SJCRH30 (cell line): ENCODE measurements around the gene ZSCAN22. TPM values are rescaled to one million over a fixed set of nuclear protein-coding genes. Genes with fewer than 3 reads are reported as not detected.

ENCODE experiments used
- DNase-seq, 2 experiments: peaks; one replicate each; pipeline ENCODE4 v3.0.0-alpha.2; 2015 to 2020
- H3K27ac ChIP-seq: fragments of 250-450 bp; sonication (Bioruptor Pico); 2 replicates; pipeline ENCODE4 v1.5.1; 2020; ENCODE audit warnings: mild to moderate bottlenecking, moderate library complexity
- H3K27me3 ChIP-seq: fragments of 250-450 bp; sonication (Bioruptor Pico); 2 replicates; pipeline ENCODE4 v1.5.1; 2020; ENCODE audit warnings: mild to moderate bottlenecking, moderate library complexity
- H3K36me3 ChIP-seq: fragments of 250-450 bp; sonication (Bioruptor Pico); 2 replicates; pipeline ENCODE4 v1.5.1; 2020; ENCODE audit warnings: mild to moderate bottlenecking, moderate library complexity
- H3K4me1 ChIP-seq: fragments of 250-450 bp; sonication (Bioruptor Pico); 2 replicates; pipeline ENCODE4 v1.5.1; 2020; ENCODE audit warnings: mild to moderate bottlenecking, moderate library complexity
- H3K4me3 ChIP-seq: fragments of 250-450 bp; sonication (Bioruptor Pico); 2 replicates; pipeline ENCODE4 v1.5.1; 2020; ENCODE audit warnings: mild to moderate bottlenecking, moderate library complexity
- H3K9me3 ChIP-seq: fragments of 250-450 bp; sonication (Bioruptor Pico); replicated peaks from 2 replicates; pipeline ENCODE4 v1.5.1; 2020; ENCODE audit warnings: mild to moderate bottlenecking, moderate library complexity
- total RNA-seq: library from RNA; depleted of rRNA; stranded (reverse); fragments of >200 nt; shearing (Covaris generic); gene quantifications from 2 replicates; pipeline ENCODE4 v1.2.3, GENCODE V29; 2014; rRNA removed

ZSCAN22 gene
- total RNA-seq, 1 experiment from 2014 or later: 5.0 TPM

GRCh38 chr19:58385891-58386575 lies 59.2 kb downstream of the ZSCAN22 start:
- Histone ChIP-seq H3K27me3 (no peaks in the 10 kb centered on the region), H3K4me1 (peaks cover 3% of the 10 kb centered on the region; the same call in 1 of the 2 replicates), H3K9me3 (no peaks in the 10 kb centered on the region), H3K4me3 (peak overlapping the region; percentile 80), H3K36me3 (peaks cover 32% of the 10 kb centered on the region), H3K27ac (peak overlapping the region; percentile 87)
- DNase-seq: no peak

DNA sequence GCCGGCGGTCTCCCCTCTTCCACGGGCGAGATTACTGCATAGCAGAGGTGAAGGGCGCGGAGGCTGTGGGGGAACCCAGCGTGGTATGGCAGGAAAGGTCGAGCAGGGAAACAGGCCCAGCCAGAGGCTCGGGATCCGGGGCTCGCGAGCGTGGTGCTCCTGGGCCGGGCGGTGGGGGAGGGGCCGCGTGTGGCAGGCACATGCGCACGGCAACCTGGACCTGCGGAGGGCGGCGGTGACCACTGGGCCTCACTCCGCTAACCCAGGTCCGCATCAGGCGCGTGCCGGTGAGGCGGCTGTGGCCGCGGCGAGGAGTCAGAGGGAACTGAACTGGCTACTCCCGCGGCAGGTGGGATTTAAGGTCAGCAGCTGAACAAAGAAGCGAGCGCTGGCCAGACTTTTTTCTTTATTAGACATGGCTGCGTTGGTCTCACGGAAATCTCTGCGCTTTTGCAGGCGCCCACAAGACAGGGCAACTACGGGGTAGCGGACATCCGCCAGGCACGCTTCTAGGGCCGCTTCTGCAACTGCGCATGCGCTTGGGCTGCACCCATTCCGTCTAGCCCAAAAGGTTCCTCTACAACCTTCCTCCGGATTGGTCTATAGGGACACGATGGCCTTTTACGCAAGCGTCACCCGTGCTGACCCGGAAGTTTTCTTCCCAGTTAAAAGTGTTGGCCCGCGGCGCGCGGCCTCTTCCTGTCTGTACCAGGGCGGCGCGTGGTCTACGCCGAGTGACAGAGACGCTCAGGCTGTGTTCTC lies 60.0 kb downstream of the ZSCAN22 start, which contains the start of gene RPS5:
Gene RPS5, plus strand, starts transcription at position 694 of the 762 bp plus-strand sequence. CDS start 869 bp downstream, outside the sequence.
- Histone ChIP-seq H3K27me3 (no peaks in the 10 kb centered on the region), H3K4me3 (peak within 1 kb of the TSS; percentile 80), H3K36me3 (peaks cover 37% of the 10 kb centered on the region)

GRCh38 chr19:58387338-58388174 lies 60.8 kb downstream of the ZSCAN22 start:
- Histone ChIP-seq H3K27ac (peak overlapping the region; percentile 87), H3K4me1 (peaks cover 3% of the 10 kb centered on the region; the same call in 1 of the 2 replicates), H3K36me3 (peaks cover 45% of the 10 kb centered on the region), H3K9me3 (no peaks in the 10 kb centered on the region), H3K27me3 (no peaks in the 10 kb centered on the region), H3K4me3 (peak overlapping the region; percentile 80)
- DNase-seq: peak; percentile 55 to 59

More for the DNA sequence above, 60.0 kb downstream of the ZSCAN22 start, which contains the start of gene RPS5:
- peak; percentile 97 to 99 for DNase-seq
- no peaks in the 10 kb centered on the region for H3K9me3 ChIP-seq
- peaks cover 3% of the 10 kb centered on the region; the same call in 1 of the 2 replicates for H3K4me1 ChIP-seq
- H3K27ac ChIP-seq: peak within 1 kb of the TSS; percentile 87

- peaks cover 51% of the 10 kb centered on the region for H3K36me3 ChIP-seq
- H3K27me3 ChIP-seq: no peaks in the 10 kb centered on the region
- H3K4me3 ChIP-seq: peak overlapping the region; percentile 80
- no peaks in the 10 kb centered on the region for H3K9me3 ChIP-seq
- H3K27ac ChIP-seq: peak overlapping the region; percentile 87
- peaks cover 3% of the 10 kb centered on the region; the same call in 1 of the 2 replicates for H3K4me1 ChIP-seq
- DNase-seq: no peak
Measured at GRCh38 chr19:58388175-58388526, 61.4 kb downstream of the ZSCAN22 start.

Other genes with a start within 250 kb of the ZSCAN22 start
- gene ZSCAN18, start 228.8 kb upstream of the ZSCAN22 start, total RNA-seq: 17.5 and 17.9 TPM in 2 replicates
- 9.3 and 9.7 TPM in 2 replicates for gene ZNF329, start 176.2 kb upstream of the ZSCAN22 start, total RNA-seq
- 19.3 and 23.3 TPM in 2 replicates for gene ZNF274, start 143.9 kb upstream of the ZSCAN22 start, total RNA-seq
- 40.5 and 46.1 TPM in 2 replicates for gene ZNF544, start 98.1 kb upstream of the ZSCAN22 start, total RNA-seq
- 12.7 and 13.4 TPM in 2 replicates for gene ZNF8, start 48.0 kb upstream of the ZSCAN22 start, total RNA-seq
- gene ERVK3-1, start 21.6 kb upstream of the ZSCAN22 start, total RNA-seq: 45.0 and 47.4 TPM in 2 replicates
- gene A1BG, start 26.5 kb downstream of the ZSCAN22 start, total RNA-seq: 9.7 and 10.2 TPM in 2 replicates
- 0.45 and 0.73 TPM in 2 replicates for gene ZNF497, start 35.8 kb downstream of the ZSCAN22 start, total RNA-seq
- 0.30 and 0.47 TPM in 2 replicates for gene ZNF837, start 54.0 kb downstream of the ZSCAN22 start, total RNA-seq
- 1,942 and 2,376 TPM in 2 replicates for gene RPS5, start 60.3 kb downstream of the ZSCAN22 start, total RNA-seq
- 0.20 and 0.38 TPM in 2 replicates for gene RNF225, start 68.7 kb downstream of the ZSCAN22 start, total RNA-seq
- 12.2 and 13.8 TPM in 2 replicates for gene ZNF584, start 81.7 kb downstream of the ZSCAN22 start, total RNA-seq
- not detected in 2 replicates for gene ZNF132, start 113.2 kb downstream of the ZSCAN22 start, total RNA-seq
- gene ZNF324B, start 124.6 kb downstream of the ZSCAN22 start, total RNA-seq: 6.4 and 6.7 TPM in 2 replicates
- 9.1 and 9.6 TPM in 2 replicates for gene ZNF324, start 140.1 kb downstream of the ZSCAN22 start, total RNA-seq
- 6.1 and 6.7 TPM in 2 replicates for gene ZNF446, start 149.4 kb downstream of the ZSCAN22 start, total RNA-seq
- 0.89 and 1.0 TPM in 2 replicates for gene SLC27A5, start 185.0 kb downstream of the ZSCAN22 start, total RNA-seq
- gene ZBTB45, start 192.8 kb downstream of the ZSCAN22 start, total RNA-seq: 5.1 and 5.5 TPM in 2 replicates
- gene TRIM28, start 217.1 kb downstream of the ZSCAN22 start, total RNA-seq: 586 and 615 TPM in 2 replicates
- gene CHMP2A, start 228.1 kb downstream of the ZSCAN22 start, total RNA-seq: 40.1 and 44.9 TPM in 2 replicates
- 62.8 and 72.0 TPM in 2 replicates for gene UBE2M, start 231.6 kb downstream of the ZSCAN22 start, total RNA-seq
- 6.0 and 6.5 TPM in 2 replicates for gene MZF1, start 246.3 kb downstream of the ZSCAN22 start, total RNA-seq